Fibroblast of the aortic adventitia (primary cell): ENCODE data around the gene ERMP1. TPM values are rescaled to one million over a fixed set of nuclear protein-coding genes. Genes with fewer than 3 reads are reported as not detected.
"Not testable (repeated sequence)": the region's sequence is repeated elsewhere in the genome, so short reads cannot be mapped to it uniquely, and the experiment has no call there.

Experiments used
- DNase-seq: peaks from one replicate; pipeline ENCODE4 v3.0.0-alpha.2; 2010; ENCODE audit warnings: low read depth
- H3K4me3 ChIP-seq: 2 replicates; pipeline ENCODE4 v1.5.1; 2011; ENCODE audit warnings: low read depth, mild to moderate bottlenecking, control low read depth, low read length, moderate library complexity
- CTCF ChIP-seq: IDR thresholded peaks from 2 replicates; pipeline ENCODE4 v1.5.1; 2011; ENCODE audit warnings: mild to moderate bottlenecking, low read length, control low read depth, inconsistent platforms; ENCODE audit not compliant: insufficient read depth
- total RNA-seq: library from RNA; depleted of rRNA; stranded (reverse); fragments of >200 nt; gene quantifications from 2 replicates; pipeline ENCODE4 v1.2.3, GENCODE V29; 2012; ENCODE audit warnings: low replicate concordance

ERMP1 gene
- total RNA-seq, 1 donor: 9.4 TPM

GRCh38 chr9:5811751-5812150, 21.2 kb downstream of the ERMP1 start:
- H3K4me3 ChIP-seq: no peak overlapping the region
- TF ChIP-seq CTCF: no peak
- no peak for DNase-seq

GRCh38 chr9:5805478-5805877, 27.4 kb downstream of the ERMP1 start:
- TF ChIP-seq CTCF: no peak
- H3K4me3 ChIP-seq: no peak overlapping the region
- DNase-seq: no peak

GRCh38 chr9:5801739-5802113, 31.2 kb downstream of the ERMP1 start:
- no peak for TF ChIP-seq CTCF
- H3K4me3 ChIP-seq: no peak overlapping the region
- no peak for DNase-seq

GRCh38 chr9:5800969-5801738, 31.8 kb downstream of the ERMP1 start:
- DNase-seq: peak; percentile 58
- no peak overlapping the region for H3K4me3 ChIP-seq
- TF ChIP-seq CTCF: no peak

- not testable (repeated sequence) for DNase-seq, H3K4me3 ChIP-seq
Observed at GRCh38 chr9:5800378-5800777, 32.5 kb downstream of the ERMP1 start.

- peak overlapping the region; percentile 32 for H3K4me3 ChIP-seq
- peak; percentile 91 for TF ChIP-seq CTCF
- DNase-seq: peak; percentile 67
Observed at GRCh38 chr9:5799314-5799713, 33.6 kb downstream of the ERMP1 start.

GRCh38 chr9:5798581-5798980, 34.3 kb downstream of the ERMP1 start:
- DNase-seq: no peak
- TF ChIP-seq CTCF: no peak
- no peak overlapping the region for H3K4me3 ChIP-seq
